ENCODE results near the gene HSD17B13.

GRCh38 chr4:87274803-87275202, 47.9 kb downstream of the HSD17B13 start:
- no peak for TF ChIP-seq POLR2A (IDR thresholded peaks at IDR 0.05; ENCODE audit: low read depth, low read length)
- no peak for TF ChIP-seq POLR2AphosphoS5 (IDR thresholded peaks at IDR 0.05; ENCODE audit: low read depth, low read length)

Measured in GM12892 (cell line).